ACHN (cell line): ENCODE data around the gene CDH24.

Source experiments
- DNase-seq: peaks from one replicate; pipeline ENCODE4 v3.0.0-alpha.2; 2015
- in situ Hi-C: cut with HindIII; loops from 2 replicates; pipeline ENCODE4 v1.10.0; 2017; ENCODE audit warnings: low sequenced_read_pairs, low pct_ligation_motif_present, low pct_unique_long_range_greater_than_20kb

Gene CDH24

GRCh38 chr14:23068789-23069412, 11.6 kb upstream of the CDH24 start:
- peak; percentile 90 for DNase-seq
- in situ Hi-C loops, result no loop called here

GRCh38 chr14:23067847-23068788, 10.8 kb upstream of the CDH24 start:
- in situ Hi-C loops, result no loop called here
- DNase-seq, result no peak

- in situ Hi-C loops, result no loop called here
- no peak for DNase-seq
Measured at GRCh38 chr14:23066855-23067744, 9.8 kb upstream of the CDH24 start.

- in situ Hi-C loops, result no loop called here
- no peak for DNase-seq
Measured at GRCh38 chr14:23066368-23066767, 9.0 kb upstream of the CDH24 start.

- in situ Hi-C loops, result no loop called here
- no peak for DNase-seq
Measured at GRCh38 chr14:23063601-23064000, 6.3 kb upstream of the CDH24 start.

GRCh38 chr14:23062002-23062401, 4.7 kb upstream of the CDH24 start:
- DNase-seq, result peak; percentile 95
- in situ Hi-C loops, result no loop called here

GRCh38 chr14:23060536-23061260, 3.4 kb upstream of the CDH24 start:
- in situ Hi-C loops, result no loop called here
- DNase-seq, result no peak

GRCh38 chr14:23058654-23059504, 1.6 kb upstream of the CDH24 start:
- in situ Hi-C loops, result no loop called here
- no peak for DNase-seq

GRCh38 chr14:23057757-23058653, 685 bp upstream of the CDH24 start:
- DNase-seq, result peak; percentile 83
- in situ Hi-C loops, result no loop called here

- peak; percentile 70 for DNase-seq
- in situ Hi-C loops, result no loop called here
Measured at GRCh38 chr14:23056145-23056955, 970 bp downstream of the CDH24 start.

GRCh38 chr14:23055621-23056144, 1.6 kb downstream of the CDH24 start:
- no peak for DNase-seq
- in situ Hi-C loops, result no loop called here

- DNase-seq, result no peak
- in situ Hi-C loops, result no loop called here
Measured at GRCh38 chr14:23055147-23055550, 2.2 kb downstream of the CDH24 start.

GRCh38 chr14:23054000-23054811, 3.1 kb downstream of the CDH24 start:
- no peak for DNase-seq
- in situ Hi-C loops, result no loop called here

- in situ Hi-C loops, result no loop called here
- no peak for DNase-seq
Measured at GRCh38 chr14:23053426-23053825, 3.9 kb downstream of the CDH24 start.

GRCh38 chr14:23052671-23053070, 4.6 kb downstream of the CDH24 start:
- in situ Hi-C loops, result no loop called here
- no peak for DNase-seq
